HG02870 (cell line): ENCODE data around the gene LEFTY1.

Experiments used
- ATAC-seq: cut with Tn5 transposase; IDR thresholded peaks from one replicate; pipeline ENCODE4 v1.9.1; 2021; ENCODE audit warnings: mild to moderate bottlenecking, moderate library complexity; ENCODE audit not compliant: unreplicated experiment

The LEFTY1 gene

GRCh38 chr1:225874431-225874830 lies 14.5 kb downstream of the LEFTY1 start:
- ATAC-seq = no peak

- ATAC-seq = no peak
Measured at GRCh38 chr1:225873281-225873850, 15.6 kb downstream of the LEFTY1 start.

GRCh38 chr1:225872075-225872430 lies 16.9 kb downstream of the LEFTY1 start:
- no peak for ATAC-seq

GRCh38 chr1:225871359-225872074 lies 17.4 kb downstream of the LEFTY1 start:
- ATAC-seq = no peak

- ATAC-seq = no peak
Measured at GRCh38 chr1:225870911-225871310, 18.0 kb downstream of the LEFTY1 start.

GRCh38 chr1:225868631-225869330 lies 20.2 kb downstream of the LEFTY1 start:
- no peak for ATAC-seq

- ATAC-seq = no peak
Measured at GRCh38 chr1:225866981-225867380, 22.0 kb downstream of the LEFTY1 start.

GRCh38 chr1:225866061-225866837 lies 22.7 kb downstream of the LEFTY1 start:
- ATAC-seq = peak; percentile 88

GRCh38 chr1:225865514-225865913 lies 23.4 kb downstream of the LEFTY1 start:
- no peak for ATAC-seq

GRCh38 chr1:225863167-225863566 lies 25.8 kb downstream of the LEFTY1 start:
- no peak for ATAC-seq

- ATAC-seq = no peak
Measured at GRCh38 chr1:225862581-225862950, 26.4 kb downstream of the LEFTY1 start.

GRCh38 chr1:225861834-225862580 lies 26.9 kb downstream of the LEFTY1 start:
- no peak for ATAC-seq

GRCh38 chr1:225860876-225861441 lies 28.0 kb downstream of the LEFTY1 start:
- ATAC-seq = no peak

- no peak for ATAC-seq
Measured at GRCh38 chr1:225860107-225860506, 28.8 kb downstream of the LEFTY1 start.

GRCh38 chr1:225859151-225859550 lies 29.8 kb downstream of the LEFTY1 start:
- no peak for ATAC-seq

GRCh38 chr1:225857256-225857655 lies 31.7 kb downstream of the LEFTY1 start:
- no peak for ATAC-seq

- ATAC-seq = no peak
Measured at GRCh38 chr1:225855503-225856300, 33.2 kb downstream of the LEFTY1 start.

- ATAC-seq = no peak
Measured at GRCh38 chr1:225853441-225853840, 35.5 kb downstream of the LEFTY1 start.

GRCh38 chr1:225852413-225853124 lies 36.4 kb downstream of the LEFTY1 start:
- ATAC-seq = no peak
